Measurements from ENCODE around the gene CARD11.
"Not testable (repeated sequence)": the region's sequence is repeated elsewhere in the genome, so short reads cannot be mapped to it uniquely, and the experiment has no call there.

CARD11 gene

DNA sequence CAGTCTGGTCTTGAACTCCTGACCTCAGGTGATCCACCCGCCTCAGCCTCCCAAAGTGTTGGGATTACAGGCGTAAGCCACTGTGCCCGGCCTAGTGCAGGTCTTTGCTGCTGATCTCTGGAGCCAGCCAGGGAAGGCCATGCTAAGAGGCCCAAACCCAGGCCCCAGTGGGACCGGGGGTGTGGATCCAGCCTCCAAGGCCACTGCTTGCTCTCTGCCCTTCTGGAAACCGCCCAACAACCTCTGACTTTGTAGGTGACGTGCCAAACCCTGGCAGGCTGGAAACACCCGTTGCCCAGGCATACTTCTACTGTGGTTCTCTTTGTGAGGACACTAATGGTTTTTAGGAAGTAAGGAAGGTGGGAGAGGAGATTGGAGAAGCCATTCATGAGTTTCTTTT lies 116.1 kb downstream of the CARD11 start:
- no peak for DNase-seq

DNA sequence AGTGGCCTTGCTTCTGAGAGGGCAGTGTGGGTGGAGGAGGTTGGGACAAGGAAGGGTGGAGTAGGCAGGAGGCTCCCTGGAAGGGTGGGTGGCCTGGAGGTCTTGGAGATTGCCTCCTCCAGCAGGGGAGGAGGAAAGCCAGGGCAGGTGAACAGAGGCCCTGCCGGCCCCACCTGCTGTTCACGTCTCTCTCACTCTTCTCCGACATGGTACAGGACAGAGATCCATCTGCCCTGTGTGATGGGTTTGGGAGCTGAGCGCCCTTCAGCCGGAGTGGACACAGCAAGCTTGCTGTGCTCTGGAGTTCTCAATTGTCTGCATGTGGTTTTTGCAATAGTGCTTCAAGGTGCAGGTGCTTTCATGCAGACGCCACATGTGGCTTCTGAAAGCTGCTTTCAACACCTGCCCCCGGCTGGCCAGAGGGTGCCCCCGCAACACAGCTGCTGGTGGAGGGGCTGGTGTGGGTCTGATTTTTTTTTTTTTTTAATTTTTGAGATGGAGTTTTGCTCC lies 116.7 kb downstream of the CARD11 start:
- DNase-seq: no peak

DNA sequence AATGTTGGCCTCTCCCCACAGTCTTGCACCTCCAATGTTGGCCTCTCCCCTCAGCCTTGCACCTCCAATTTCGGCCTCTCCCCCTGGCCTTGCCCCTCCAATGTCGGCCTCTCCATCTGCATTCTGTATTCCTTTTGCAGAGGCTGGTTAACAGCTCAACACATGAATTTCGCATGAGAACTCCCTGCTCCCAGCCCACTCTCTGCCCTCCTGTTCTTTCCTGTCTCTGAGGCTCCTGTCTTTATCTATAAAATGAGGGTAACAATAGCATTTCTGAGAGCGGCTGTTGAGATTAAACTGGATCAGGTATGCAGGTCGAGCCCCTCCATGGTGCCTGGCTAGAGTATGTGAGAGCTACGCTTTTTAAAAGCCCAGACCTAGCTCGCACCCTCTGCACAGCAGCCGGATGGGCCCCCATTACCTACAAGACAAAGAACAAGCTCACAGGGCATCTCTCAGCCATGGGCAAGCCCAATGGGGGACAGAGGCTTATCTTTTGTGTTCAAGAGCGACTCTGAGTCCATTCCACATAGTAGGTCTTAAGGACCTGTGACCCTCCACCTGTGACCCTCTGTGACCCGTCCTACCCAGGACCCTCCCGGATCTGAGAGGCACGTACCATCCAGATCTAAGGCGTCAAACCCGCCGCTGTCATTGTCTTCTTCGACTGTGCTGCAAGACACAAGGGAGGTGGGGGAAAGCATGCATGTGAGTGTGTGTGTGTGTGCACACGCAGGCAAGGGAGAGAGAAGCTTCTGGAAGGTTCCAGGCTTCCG lies 117.4 kb downstream of the CARD11 start:
- DNase-seq: no peak

DNA sequence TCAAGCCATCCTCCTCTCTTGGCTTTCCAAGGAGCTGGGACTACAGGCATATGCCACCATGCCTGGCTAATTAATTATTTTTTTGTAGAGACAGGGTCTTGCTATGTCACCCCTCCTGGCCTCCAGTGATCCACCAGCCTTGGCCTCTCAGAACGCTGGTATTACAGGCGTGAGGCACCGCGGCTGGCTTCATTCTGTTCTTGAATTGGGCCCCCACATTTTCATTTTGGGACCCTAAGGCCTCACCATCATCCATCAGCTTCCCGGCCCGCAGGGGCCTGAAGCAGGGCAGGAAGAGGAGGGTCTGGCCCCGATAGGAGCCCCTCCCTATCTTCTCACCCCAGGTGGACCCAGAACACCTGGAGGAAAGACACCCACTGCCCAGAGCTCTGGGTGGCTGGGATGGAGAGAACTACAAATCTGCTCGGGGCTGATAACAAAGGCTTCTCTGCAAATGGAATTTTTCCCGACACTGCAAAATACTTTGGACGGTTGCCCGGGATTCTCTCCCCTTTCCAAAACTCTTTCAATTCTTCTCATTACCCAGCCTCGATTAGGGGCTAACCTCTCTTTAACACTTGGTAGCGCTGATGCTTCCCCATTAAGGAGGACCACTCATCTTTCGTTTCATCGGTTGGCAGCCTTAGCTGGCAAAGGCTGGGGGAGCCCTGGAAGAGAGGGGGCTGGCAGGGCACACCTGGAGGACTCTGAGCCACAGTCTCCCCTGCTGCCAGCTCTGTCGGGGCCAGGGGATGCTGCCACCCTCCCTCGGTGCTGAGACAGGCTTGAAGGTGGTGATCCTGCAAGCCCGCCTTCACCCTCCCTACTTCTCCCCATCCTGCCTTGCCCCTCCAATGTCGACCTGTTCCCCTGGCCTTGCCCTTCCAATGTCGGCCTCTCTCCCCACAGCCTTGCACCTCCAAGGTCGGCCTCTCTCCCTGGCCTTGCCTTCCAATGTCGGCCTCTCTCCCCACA lies 118.5 kb downstream of the CARD11 start:
- no peak for DNase-seq

DNA sequence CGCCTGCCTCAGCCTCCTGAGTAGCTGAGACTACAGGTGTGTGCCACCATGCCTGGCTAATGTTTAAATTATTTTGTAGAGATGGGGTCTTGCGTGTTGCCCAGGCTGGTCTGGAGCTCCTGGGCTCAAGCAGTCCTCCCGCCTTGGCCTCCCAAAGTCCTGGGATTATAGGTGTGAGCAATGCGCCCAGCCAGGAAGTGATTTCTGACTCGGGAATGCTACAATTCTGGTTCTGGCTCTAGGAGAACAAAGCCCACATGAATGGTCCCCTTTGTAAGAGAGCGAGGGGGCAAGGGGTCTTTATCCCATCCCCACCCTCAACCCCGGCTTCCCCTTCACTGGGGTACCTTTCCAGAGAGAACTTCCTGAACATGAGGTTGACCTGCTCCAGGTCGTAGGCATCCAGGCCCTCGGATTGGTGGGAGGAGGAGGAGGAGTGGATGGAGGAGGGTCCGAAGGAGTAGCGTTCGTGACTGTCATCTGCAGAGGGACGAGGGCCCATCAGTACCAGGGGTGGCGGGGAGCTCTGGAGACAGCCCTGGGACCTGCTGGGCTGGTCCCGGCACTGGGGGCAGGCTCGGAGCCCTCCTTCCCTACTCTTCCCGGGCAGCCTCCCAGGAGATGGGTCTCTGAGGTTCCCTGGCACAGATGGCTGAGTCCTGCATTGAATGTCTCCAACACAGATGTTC lies 119.6 kb downstream of the CARD11 start:
- DNase-seq: no peak

DNA sequence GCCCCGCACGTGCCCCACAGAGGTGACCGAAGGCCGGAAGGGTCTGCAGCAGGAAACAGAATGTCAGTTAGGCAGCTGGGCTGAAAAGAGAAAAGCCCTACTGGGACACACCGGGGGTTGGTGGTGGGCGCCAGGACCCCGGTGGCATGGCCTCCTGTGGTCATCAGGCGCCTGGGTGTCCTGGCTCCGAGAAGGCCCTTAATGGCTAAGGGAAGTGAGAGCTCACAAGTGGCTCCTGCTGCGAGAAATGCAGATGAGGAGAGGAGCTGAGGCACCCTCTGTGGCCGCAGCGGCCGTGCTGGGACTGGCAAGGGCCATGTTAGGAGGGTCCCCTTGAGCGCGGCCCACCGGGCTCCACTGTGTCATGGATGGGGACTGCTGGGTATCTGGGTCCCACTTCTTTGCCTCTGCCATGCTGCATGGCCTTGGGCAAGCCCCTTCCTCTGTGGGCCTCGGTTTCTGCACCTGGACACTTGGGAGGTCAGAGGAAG lies 120.3 kb downstream of the CARD11 start:
- no peak for DNase-seq

DNA sequence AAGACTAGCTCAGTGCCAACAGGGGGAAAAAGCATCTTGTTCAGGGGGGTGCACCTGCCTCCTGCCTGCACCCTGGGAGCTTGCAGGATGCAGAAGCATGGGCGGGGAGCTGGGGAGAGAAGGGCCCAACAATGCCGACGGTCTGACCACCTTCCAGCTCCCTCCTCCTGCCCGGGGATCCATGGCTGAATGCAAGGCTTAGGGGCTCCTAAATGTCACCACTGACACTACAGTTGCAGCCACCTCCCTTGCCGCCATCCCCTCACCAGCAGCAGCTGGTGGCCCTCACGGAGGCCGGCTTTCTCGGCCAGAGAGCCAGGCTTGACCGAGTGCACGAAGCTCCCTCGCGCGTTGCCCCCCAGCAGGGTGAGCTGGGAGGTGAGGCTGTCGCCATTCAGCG lies 120.8 kb downstream of the CARD11 start:
- no peak for DNase-seq

DNA sequence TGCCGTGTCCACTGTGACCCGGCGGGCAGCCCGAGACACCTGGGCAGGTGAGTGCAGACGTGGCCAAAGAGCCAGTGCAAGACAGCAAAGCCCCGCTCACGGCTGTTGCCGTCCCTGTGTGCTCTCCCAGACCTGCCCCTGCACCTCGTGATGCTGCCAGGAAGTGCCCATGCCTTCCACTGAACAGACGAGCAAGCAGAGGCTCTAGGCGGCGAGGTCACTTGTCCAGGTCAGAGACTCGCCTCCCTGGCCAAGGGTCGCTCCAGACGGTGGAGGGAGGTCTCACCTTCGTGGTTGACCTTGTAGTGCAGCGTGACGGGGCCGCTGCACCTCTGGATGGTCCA lies 121.3 kb downstream of the CARD11 start:
- DNase-seq: no peak

DNA sequence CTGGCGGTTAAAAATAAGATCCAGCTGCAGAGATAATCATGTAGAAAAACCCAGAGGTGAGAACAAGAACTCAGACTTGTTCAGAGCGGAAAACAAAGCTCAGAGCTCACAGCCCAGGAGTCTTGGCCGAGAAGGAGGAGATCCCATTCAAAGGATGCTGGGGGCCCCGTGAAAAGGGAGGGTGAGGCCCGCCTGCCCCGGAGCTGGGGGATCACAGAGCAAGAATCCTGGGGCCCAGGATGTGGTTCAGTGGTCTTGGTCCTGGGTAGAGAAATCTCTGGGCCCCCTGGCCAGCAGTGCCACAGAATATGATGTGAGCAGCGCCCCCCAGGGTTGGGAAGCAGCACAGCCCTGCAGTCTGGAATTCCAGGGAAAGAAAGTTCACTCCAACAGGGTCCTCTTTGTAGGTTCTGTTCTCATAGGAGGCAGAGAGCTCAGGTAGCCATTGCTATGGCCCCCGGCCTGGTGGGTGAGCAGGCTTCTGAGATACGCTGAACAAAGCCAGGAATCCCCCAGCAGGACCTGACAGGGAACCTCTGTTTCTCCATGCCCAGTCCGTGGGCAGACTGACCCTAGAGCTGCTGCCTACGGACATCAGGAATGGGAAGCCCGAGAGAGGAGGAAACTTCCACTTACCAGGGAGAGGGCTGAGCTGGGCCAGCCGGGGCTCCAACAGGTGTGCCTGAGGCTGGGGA lies 121.9 kb downstream of the CARD11 start:
- no peak for DNase-seq

DNA sequence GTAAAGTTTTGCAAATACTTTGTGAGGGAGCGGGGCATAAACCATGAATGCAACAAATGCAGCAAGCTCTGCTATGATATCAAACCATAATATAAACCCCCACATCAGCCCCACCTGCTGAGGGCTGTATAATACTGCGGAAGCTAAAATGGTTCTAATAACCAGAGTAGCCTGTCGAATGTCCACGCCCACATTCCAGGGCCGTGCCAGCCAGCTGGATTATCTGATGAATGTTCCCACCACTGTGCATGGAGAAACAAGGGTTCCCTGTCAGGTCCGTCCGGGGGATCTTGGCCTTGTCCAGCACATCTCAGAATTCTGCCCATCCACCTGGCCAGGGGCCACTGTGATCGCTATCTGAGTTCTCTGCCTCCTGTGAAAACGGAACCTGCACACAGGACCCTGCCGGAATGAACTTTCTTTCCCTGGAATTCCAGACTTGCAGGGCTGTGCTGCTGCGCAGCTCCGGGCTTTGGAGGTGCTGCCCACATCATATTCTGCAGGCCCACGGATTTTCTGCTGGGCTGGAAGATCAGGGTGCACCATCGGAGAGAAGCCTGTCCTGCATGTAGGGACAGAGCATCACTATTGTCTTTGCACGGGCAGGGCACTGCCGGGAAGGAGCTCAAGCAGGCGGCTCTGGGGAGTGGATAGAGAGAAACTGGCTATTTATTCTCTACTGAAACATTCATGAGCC lies 122.6 kb downstream of the CARD11 start:
- no peak for DNase-seq

DNA sequence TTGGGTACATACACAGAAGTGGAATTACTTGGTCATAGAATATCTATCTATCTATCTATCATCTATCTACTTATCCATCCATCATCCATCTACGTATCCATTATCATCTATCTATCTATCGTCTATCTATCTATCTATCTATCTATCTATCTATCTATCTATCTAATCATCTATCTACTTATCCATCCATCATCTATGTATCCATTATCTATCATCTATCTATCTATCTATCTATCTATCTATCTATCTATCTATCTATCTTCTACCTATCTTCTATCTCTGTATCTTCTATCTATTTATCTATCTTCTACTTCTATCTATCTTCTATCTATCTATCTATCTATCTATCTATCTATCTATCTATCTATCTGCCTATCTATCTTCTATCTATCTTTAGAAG lies 123.2 kb downstream of the CARD11 start:
- not testable (repeated sequence) for DNase-seq

DNA sequence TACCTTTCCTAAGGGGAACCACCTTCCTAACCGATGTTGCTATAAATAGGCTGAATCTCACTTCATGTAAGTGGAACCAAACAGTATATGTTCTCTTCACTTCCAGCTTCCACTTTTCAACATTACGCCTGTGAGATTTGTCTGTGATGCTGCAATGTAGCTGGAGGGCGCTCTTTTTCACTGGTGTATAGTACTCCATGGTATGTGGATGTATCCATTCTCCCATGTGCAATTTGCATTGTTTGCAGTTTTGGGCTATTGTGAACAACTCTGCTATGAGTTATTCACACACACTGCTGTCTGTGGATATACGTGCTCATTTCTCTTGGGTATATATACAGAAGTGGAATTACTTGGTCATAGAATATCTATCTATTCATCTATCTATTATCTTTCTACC lies 123.6 kb downstream of the CARD11 start:
- no peak for DNase-seq

DNA sequence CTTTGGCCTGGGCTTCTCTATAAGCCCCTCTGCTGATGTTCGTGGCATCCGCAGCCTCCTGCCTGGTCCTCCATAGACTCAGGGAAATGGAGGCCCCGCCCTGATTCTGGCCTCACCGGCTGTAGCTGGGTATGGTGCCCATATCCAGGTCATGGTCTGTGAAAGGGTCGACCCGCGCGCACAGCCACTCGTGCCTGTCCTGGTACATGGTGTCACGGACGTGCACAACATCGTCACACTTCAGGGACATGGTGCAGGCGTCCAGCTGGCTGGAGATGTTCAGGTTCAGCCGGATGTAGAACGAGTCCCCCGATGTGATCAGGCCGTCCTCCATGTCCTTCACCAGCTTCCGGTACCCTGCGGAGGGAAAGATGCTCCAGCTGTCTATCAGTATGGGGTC lies 124.4 kb downstream of the CARD11 start:
- DNase-seq: no peak

DNA sequence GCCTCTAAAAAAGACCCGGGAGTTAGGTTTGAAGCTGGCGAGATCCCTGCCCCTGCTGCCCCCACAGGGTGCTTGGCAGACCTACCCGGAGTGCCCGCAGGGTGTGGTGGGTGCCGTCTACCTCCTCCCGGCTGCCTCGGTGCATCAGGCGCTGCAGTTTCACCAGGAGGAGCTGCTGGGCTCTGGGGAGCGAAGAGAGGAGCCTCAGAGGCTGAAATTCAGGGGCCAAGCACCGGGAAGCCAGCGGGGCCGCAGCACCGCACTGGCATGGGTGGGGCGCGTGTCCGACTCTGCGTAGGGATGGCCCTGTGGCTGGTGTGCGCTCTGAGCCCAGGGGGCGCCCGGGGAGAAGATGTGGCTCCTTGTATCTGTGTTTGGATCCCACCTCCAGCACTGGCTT lies 125.3 kb downstream of the CARD11 start:
- DNase-seq: no peak

DNA sequence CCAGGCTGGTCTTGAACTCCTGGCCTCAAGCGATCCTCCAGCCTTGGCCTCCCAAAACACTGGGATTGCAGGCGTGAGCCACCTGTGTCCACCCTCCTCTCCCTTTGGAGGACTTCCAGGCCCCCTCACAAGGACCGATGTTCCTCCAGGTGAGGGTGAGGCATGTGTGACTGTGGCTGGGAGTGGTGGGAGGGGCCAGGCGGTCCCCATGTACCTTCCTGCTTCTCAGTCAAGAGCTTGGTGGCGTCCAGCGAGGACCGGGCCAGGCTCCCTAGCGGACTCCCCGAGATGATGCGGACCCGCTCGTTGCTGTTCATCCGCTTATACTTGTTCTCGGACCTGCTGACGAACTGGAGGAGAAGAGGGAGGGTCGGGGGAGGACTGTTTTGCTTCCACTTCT lies 128.6 kb downstream of the CARD11 start:
- DNase-seq: no peak

DNA sequence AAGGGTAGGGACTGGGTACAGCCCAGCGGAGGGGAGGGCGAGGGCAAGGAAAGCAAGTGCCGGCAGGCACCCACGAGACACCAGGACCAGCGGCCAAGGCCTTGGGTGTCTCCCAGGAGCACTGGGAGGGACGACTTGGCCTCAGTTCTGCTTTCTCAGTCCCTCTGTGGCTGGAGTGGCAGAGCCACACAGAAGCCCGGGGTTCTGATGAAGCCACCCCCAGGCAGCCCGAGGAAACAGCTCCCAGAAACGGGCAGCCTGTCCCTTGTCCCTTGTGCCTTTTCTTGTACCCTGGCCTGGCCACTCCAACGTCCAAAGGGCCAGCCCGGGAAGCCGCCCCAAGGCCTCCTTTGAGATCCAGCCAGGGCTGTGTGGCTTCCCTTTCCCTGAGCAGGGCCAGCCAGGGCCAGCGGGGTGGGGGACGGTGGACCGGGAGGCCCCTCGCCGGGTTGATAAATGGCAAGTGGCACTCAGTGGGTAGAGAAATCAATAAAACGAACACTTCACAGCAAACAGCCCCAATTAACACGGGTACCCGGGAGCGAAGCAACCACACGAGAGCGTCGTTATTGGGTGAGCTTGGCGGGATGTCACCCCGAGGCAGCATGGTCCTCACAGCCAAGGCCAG lies 129.8 kb downstream of the CARD11 start:
- DNase-seq: peak in 7 of 51 donors; percentile 9 to 56 (median 13)

DNA sequence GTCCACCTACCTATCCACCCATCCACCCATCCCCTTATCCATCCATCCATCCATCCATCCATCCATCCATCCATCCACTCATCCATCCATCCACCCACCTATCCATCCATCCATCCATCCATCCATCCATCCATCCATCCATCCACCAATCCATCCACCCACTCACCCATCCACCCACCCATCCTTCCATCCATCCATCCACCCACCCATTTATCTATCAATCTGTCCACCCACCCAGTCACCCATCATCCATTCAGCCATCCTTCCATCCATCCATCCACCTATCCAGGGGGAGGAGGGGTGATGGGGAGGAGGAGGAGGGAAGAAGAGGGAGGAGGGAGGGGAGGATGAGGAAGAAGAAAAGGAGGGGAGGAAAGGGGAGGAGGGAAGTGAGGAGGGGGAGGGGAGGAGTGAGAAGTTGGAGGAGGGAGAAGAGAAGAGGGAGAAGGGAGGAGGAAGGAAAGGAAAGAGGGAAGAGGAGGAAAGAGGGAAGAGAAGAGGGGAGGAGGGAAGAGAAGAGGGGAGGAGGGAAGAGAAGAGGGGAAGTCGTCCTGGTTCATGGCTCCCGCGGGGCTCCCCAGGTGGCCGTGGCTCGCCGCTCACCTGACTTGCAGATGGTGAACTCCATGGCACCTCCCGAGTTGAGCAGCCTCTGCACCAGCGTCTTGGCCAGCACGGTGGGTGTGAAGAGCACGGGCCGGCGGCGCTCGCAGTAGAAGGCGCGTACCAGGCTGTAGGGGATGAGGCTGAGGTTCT lies 130.8 kb downstream of the CARD11 start:
- DNase-seq: no peak

DNA sequence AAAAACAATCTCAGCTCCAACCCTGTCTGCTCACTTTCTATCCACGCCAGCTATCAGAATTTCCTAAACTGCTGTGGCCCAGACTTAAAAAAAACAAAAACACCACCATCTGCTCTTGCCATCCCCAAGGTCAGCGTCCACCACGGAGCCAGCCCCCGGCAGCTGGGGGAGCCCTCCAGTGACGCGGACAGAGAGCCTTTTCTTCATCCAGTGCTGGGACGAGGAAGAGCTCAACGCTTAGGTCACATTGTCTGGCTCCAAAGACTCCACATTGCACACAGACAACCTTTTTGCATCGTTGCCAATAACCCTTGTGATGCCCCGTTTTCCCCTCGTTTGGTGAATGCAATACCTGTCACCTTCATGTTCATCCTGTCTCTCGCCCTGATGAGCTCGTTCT lies 132.2 kb downstream of the CARD11 start:
- peak in 1 of 51 donors; percentile 11 for DNase-seq

DNA sequence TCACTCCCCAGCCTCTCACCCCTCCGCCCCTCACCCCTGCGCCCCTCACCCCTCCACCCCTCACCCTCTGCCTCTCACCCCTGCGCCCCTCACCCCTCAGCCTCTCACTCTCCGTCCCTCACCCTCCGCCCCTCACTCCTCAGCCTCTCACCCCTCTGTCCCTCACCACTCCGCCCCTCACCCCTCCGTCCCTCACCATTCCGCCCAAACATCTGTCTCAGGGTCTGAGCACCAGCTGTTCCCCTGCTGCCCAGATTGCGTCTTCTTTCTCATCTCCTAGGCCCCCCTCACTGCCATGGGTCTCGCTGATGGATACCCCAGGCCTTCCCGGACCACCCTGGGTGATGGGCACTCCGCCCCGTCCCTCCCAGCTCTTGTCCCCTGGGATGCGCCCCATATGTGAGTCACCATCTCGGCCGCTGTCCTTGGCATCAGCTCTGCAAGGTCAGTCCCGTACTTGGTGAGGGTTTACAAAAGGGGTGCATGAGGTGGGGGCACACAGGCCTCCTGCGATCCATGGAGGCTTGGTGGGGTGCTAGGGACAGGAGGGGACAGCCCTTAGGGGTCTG lies 134.1 kb downstream of the CARD11 start:
- DNase-seq: no peak
